ENCODE data around the gene PPP2R5E. TPM values are rescaled to one million over a fixed set of nuclear protein-coding genes. Genes with fewer than 3 reads are reported as not detected.

PPP2R5E gene
- total and polyA plus RNA-seq, 2 donors (not counting 3 experiments of a cell fraction or from before 2014, with no cell fraction given), result 4.9 to 52.5 TPM

- Histone ChIP-seq H3K9me3 (replicated peaks; ENCODE audit: control insufficient read depth, insufficient read depth, low read length) (no peaks in the 10 kb centered on the region), H3K4me3 (replicated peaks in 1 of 3; ENCODE audit: insufficient read depth in 1 of 3, low read depth in 1 of 3, low read length in 3 of 3) (no peak overlapping the region), H3K9me1 (replicated peaks; ENCODE audit: control insufficient read depth, extremely low read depth, insufficient read depth, low read length) (no peaks in the 10 kb centered on the region), H3K9ac (replicated peaks; ENCODE audit: extremely low read depth, insufficient read depth, low read length) (no peak overlapping the region), H3K36me3 (ENCODE audit: control insufficient read depth in 2 of 2, extremely low read depth in 1 of 2, insufficient read depth in 2 of 2, low read length in 2 of 2) (no peaks in the 10 kb centered on the region), H4K20me1 (replicated peaks; ENCODE audit: control insufficient read depth, extremely low read depth, insufficient read depth, low read length) (peaks cover 3% of the 10 kb centered on the region), H3K4me2 (ENCODE audit: insufficient read depth, low read length) (no peak overlapping the region), H3K27ac (ENCODE audit: insufficient read depth, low read depth, low read length) (no peak overlapping the region), H3K4me1 (ENCODE audit: control insufficient read depth, extremely low read depth, insufficient read depth, low read length) (no peaks in the 10 kb centered on the region), H3K27me3 (ENCODE audit: control insufficient read depth in 2 of 2, insufficient read depth in 2 of 2, low read length in 2 of 2) (no peaks in the 10 kb centered on the region), H2AFZ (ENCODE audit: low read depth, low read length) (no peak overlapping the region), H3K79me2 (ENCODE audit: control insufficient read depth, insufficient read depth, low read length) (peaks cover 33% of the 10 kb centered on the region)
- POLR2A ChIA-PET, result no interaction called here
- no TSS peak for BruUV-seq (replicated peaks)
- FAIRE-seq (no peak), DNase-seq (ENCODE audit: low read depth, low spot score) (no peak)
- intact Hi-C loops (cut with micrococcal nuclease) (no loop called here), dilution Hi-C loops (cut with MboI; ENCODE audit: extremely low pct_ligation_motif_present, low sequenced_read_pairs) (no loop called here)
- CTCF ChIA-PET, result interaction anchor here (1.0 to 1.3 kb wide), 2 partner anchors 8 to 16 kb away, joined by 3 read pairs; no protein-coding TSS in a partner anchor
- TF ChIP-seq MAX (IDR thresholded peaks at IDR 0.05; ENCODE audit: insufficient read depth, insufficient read length) (no peak), POLR2AphosphoS5 (IDR thresholded peaks at IDR 0.05; ENCODE audit: insufficient read depth, low read depth, low read length) (no peak), EZH2 (IDR thresholded peaks at IDR 0.05; ENCODE audit: borderline replicate concordance, low read depth, low read length, severe bottlenecking) (no peak), FOS (IDR thresholded peaks at IDR 0.05; ENCODE audit: borderline replicate concordance, insufficient read depth, low read length) (no peak), CTCF (IDR thresholded peaks at IDR 0.05; ENCODE audit: extremely low read depth in 1 of 2, insufficient read depth in 1 of 2, low read depth in 1 of 2, low read length in 2 of 2) (no peak), GATA2 (IDR thresholded peaks at IDR 0.05; ENCODE audit: insufficient read depth, insufficient read length, low read depth, low read length) (no peak), MYC (IDR thresholded peaks at IDR 0.05; ENCODE audit: low read depth, low read length) (no peak), JUN (IDR thresholded peaks at IDR 0.05; ENCODE audit: borderline replicate concordance, insufficient read depth, insufficient read length, low read depth) (no peak), POLR2A (IDR thresholded peaks at IDR 0.05; ENCODE audit: low read depth, low read length) (no peak)
These were observed 111.7 kb downstream of the PPP2R5E start for GRCh38 chr14:63431466-63431865.

Data from endothelial cell of umbilical vein (primary cell).